K562 (cell line): Measurements from ENCODE around the gene KCNC3. TPM values are rescaled to one million over a fixed set of nuclear protein-coding genes. Genes with fewer than 3 reads are reported as not detected.

ENCODE experiments used
- ATAC-seq: fragments of 200-7000 bp; cut with Tn5 transposase; 3 replicates; pipeline ENCODE4 v1.9.1; 2020; ENCODE audit warnings: moderate library complexity
- BruUV-seq: library from RNA; stranded (reverse); fragments of 400-500 nt; replicated peaks from 2 replicates; lab custom pipeline; 2021; lab: Mats Ljungman, UMichigan
- CTCF ChIA-PET: fragments of 300-600 bp; formaldehyde crosslinking; extraction: SDS; loops from one replicate; lab custom pipeline; 2021; ENCODE audit warnings: low intra/inter-chr PET ratio; lab: Yijun Ruan, JAX
- POLR2A ChIA-PET: fragments of 300-600, 350-650 bp; sonication (Branson Sonifier 250); formaldehyde crosslinking; extraction: SDS; loops from one replicate; lab custom pipeline; 2021; ENCODE audit warnings: antibody characterized with exemption, inconsistent platforms; lab: Yijun Ruan, JAX
- DNase-seq, 4 experiments: peaks; one replicate each; pipeline versions ENCODE4 v3.0.0 to v3.0.0-alpha.2; 2011 to 2018; ENCODE audit warnings: low spot score in 3 of 4, mixed read lengths in 3 of 4; ENCODE audit errors: extremely low read depth in 1 of 4
- FAIRE-seq: peaks from 2 replicates; lab custom pipeline; 2011; peaks lifted over from hg19 to GRCh38; lab: Jason Lieb, UNC
- H2AFZ ChIP-seq: 2 replicates; pipeline ENCODE4 v1.6.0; 2011; ENCODE audit warnings: low read depth, low read length, control low read depth, inconsistent platforms
- H3K27ac ChIP-seq: fragments of 200-600 bp; 3 replicates; pipeline ENCODE4 v1.8.0; 2011; ENCODE audit warnings: low read depth, mild to moderate bottlenecking, control low read depth, inconsistent platforms, low read length, moderate library complexity, mixed read lengths; ENCODE audit errors: extremely low read depth
- H3K27me3 ChIP-seq, 2 experiments: fragments of 300-600 bp in 1 of 2; 2 replicates in 1 of 2; 3 replicates in 1 of 2; pipeline versions ENCODE4 v1.6.0 to v1.8.0; 2011; ENCODE audit warnings: inconsistent platforms in 2 of 2, low read length in 2 of 2, mild to moderate bottlenecking in 1 of 2, mixed read lengths in 1 of 2, moderate library complexity in 1 of 2; ENCODE audit not compliant: control insufficient read depth in 2 of 2, insufficient read depth in 2 of 2
- H3K36me3 ChIP-seq: fragments of 300-600 bp; 3 replicates; pipeline ENCODE4 v1.8.0; 2011; ENCODE audit warnings: mild to moderate bottlenecking, low read length, inconsistent platforms; ENCODE audit not compliant: control insufficient read depth, insufficient read depth
- H3K4me1 ChIP-seq, 2 experiments: fragments of 200-600 bp in 1 of 2; replicated peaks in 1 of 2; 2 replicates in 1 of 2; 3 replicates in 1 of 2; pipeline versions ENCODE4 v1.5.1 to v1.8.0; 2011; ENCODE audit warnings: inconsistent platforms in 2 of 2, low read length in 2 of 2, mild to moderate bottlenecking in 1 of 2, mixed read lengths in 1 of 2, moderate library complexity in 1 of 2; ENCODE audit not compliant: control insufficient read depth in 2 of 2, insufficient read depth in 2 of 2
- H3K4me2 ChIP-seq: 2 replicates; pipeline ENCODE4 v1.6.1; 2011; ENCODE audit warnings: low read length, control low read depth, inconsistent platforms, mixed read lengths; ENCODE audit not compliant: insufficient read depth
- H3K4me3 ChIP-seq: fragments of 200-600 bp; sonication (generic), shearing (Covaris generic); 2 replicates; pipeline ENCODE4 v1.5.1; 2016; ENCODE audit warnings: control low read depth, inconsistent platforms
- H3K79me2 ChIP-seq: fragments of 200-600 bp; 3 replicates; pipeline ENCODE4 v1.8.0; 2011; ENCODE audit warnings: low read length, inconsistent platforms; ENCODE audit not compliant: control insufficient read depth, insufficient read depth
- H3K9ac ChIP-seq, 2 experiments: 2 replicates each; pipeline versions ENCODE4 v1.6.0 to v1.6.1; 2011; ENCODE audit warnings: low read depth in 2 of 2, low read length in 2 of 2, control low read depth in 1 of 2, inconsistent platforms in 1 of 2, mild to moderate bottlenecking in 1 of 2, mixed read lengths in 1 of 2; ENCODE audit not compliant: insufficient read depth in 1 of 2
- H3K9me1 ChIP-seq: one replicate; pipeline ENCODE4 v1.6.0; 2011; ENCODE audit warnings: inconsistent platforms, mild to moderate bottlenecking, low read length, moderate library complexity; ENCODE audit not compliant: control insufficient read depth, insufficient read depth
- H3K9me3 ChIP-seq: replicated peaks from 2 replicates; pipeline ENCODE4 v1.5.1; 2011; ENCODE audit warnings: low read depth, low read length, inconsistent platforms; ENCODE audit not compliant: control insufficient read depth, insufficient read depth
- H4K20me1 ChIP-seq: replicated peaks from 2 replicates; pipeline ENCODE4 v1.6.1; 2011; ENCODE audit warnings: low read length, inconsistent platforms, mixed read lengths; ENCODE audit not compliant: control insufficient read depth, insufficient read depth
- BCOR ChIP-seq: fragments of 450-650 bp; IDR thresholded peaks from 2 replicates; pipeline ENCODE4 v1.6.1; 2016
- BRD9 ChIP-seq: fragments of 450-650 bp; IDR thresholded peaks from 2 replicates; pipeline ENCODE4 v1.6.1; 2018; ENCODE audit warnings: low read depth; ENCODE audit not compliant: partially characterized antibody
- COPS2 ChIP-seq: fragments of 450-650 bp; conservative IDR thresholded peaks from 2 replicates; pipeline ENCODE4 v1.6.1; 2016; ENCODE audit warnings: mild to moderate bottlenecking, moderate library complexity
- MBD2 ChIP-seq: sonication (generic); IDR thresholded peaks from 2 replicates; pipeline ENCODE4 v1.6.1; 2016; ENCODE audit warnings: low read depth, borderline replicate concordance
- MECOM ChIP-seq: fragments of 250-450 bp; sonication (Bioruptor Pico); IDR thresholded peaks from 2 replicates; pipeline ENCODE4 v1.8.0; 2022; ENCODE audit warnings: inconsistent platforms
- RBM25 ChIP-seq: fragments of 200-400 bp; formaldehyde crosslinking; IDR thresholded peaks from 2 replicates; pipeline ENCODE4 v1.6.1; 2018; ENCODE audit warnings: low read length, low read depth, moderate library complexity; ENCODE audit not compliant: severe bottlenecking
- TAF7 ChIP-seq: fragments of 450-650 bp; IDR thresholded peaks from 2 replicates; pipeline ENCODE4 v1.6.1; 2016; ENCODE audit warnings: missing genetic modification characterization, missing compliant biosample characterization
- ZFP36 ChIP-seq: fragments of 150-350 bp; IDR thresholded peaks from 2 replicates; pipeline ENCODE4 v1.6.1; 2018; ENCODE audit warnings: low read length, low read depth; ENCODE audit not compliant: partially characterized antibody
- ZNF121 ChIP-seq: sonication (generic); formaldehyde crosslinking; conservative IDR thresholded peaks from 2 replicates; pipeline ENCODE4 v1.8.0; 2022; ENCODE audit warnings: missing genetic modification reagents
- WGBS: fragments of 100-300 bp; shearing (Covaris generic); methylation state at CpG from one replicate; pipeline ENCODE4 v1.1.6; 2016; ENCODE audit warnings: low coverage, mixed read lengths; ENCODE audit not compliant: insufficient coverage; ENCODE audit errors: missing lambda C conversion rate; 5-methylcytosine and 5-hydroxymethylcytosine counted together
- in situ Hi-C: fragments of 300-500 bp; cut with MboI; formaldehyde crosslinking; loops from 4 replicates; pipeline ENCODE4 v1.15.0; 2018; ENCODE audit warnings: inconsistent platforms, mixed read lengths
- intact Hi-C: fragments of 100-400 bp; cut with micrococcal nuclease; formaldehyde crosslinking; loops from 2 replicates; pipeline ENCODE4 v1.14.2; 2022
- polyA plus RNA-seq, 8 experiments: library from polyadenylated mRNA; depleted of rRNA in 4 of 8; stranded (reverse) in 5 of 8; unstranded in 3 of 8; fragments of >200 nt; fragmentation: Nextera tagmentation in 2 of 8; fragmentation: Illumina TruSeq in 1 of 8; extraction: Ambion mirVana in 2 of 8; extraction: Trizol in 1 of 8; gene quantifications; 2 replicates each; pipeline versions ENCODE4 v1.2.1 to v1.2.3, GENCODE V29; 2011 to 2014; ENCODE audit warnings: inconsistent platforms in 1 of 8, missing spikeins in 1 of 8
- total RNA-seq, 7 experiments: library from RNA; depleted of rRNA in 6 of 7; stranded (reverse); fragments of >200 nt in 6 of 7; fragmentation: Illumina TruSeq in 2 of 7; extraction: Trizol in 2 of 7; gene quantifications; 2 replicates each; pipeline versions ENCODE4 v1.2.1 to v1.2.3, GENCODE V29; 2011 to 2021; ENCODE audit warnings: low replicate concordance in 1 of 7

KCNC3 gene
- total and polyA plus RNA-seq, 9 of the 15 experiments (the other 6 are each of a cell fraction or from before 2014, with no cell fraction given) = 0.03 to 26.2 (median 2.0) TPM

DNA sequence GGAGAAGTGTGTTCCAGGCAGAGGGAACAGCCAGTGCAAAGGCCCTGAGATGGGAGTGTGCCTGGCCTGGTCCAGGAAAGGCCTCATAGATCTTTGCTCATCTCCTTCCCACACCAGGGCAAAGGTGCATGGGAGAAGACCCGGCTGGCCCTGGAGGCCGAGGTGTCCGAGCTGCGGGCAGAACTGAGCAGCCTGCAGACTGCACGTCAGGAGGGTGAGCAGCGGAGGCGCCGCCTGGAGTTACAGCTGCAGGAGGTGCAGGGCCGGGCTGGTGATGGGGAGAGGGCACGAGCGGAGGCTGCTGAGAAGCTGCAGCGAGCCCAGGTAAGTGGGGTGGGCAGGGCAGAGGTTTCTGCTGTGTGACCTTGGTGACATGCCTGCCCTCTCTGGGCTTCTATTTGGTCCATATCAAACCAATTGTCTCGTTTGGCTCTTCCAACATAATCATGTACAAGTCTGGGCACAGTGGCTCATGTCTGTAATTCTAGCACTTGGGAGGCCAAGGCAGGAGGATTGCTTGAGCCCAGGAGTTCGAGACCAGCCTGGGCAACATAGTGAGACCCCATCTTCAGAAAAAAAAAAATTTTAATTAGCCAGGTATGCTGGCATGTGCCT lies 51.1 kb downstream of the KCNC3 start:
- WGBS = 30% methylated on average over 14 of the region's 14 CpGs
- no peaks in the 10 kb centered on the region for H3K36me3 ChIP-seq
- H2AFZ ChIP-seq = no peak overlapping the region
- no peaks in the 10 kb centered on the region for H3K9me3 ChIP-seq
- FAIRE-seq (no peak), DNase-seq (no peak), ATAC-seq (no peak)
- H3K9ac ChIP-seq = no peak overlapping the region
- no peak overlapping the region for H3K4me2 ChIP-seq
- BruUV-seq = no TSS peak
- peaks cover 2% of the 10 kb centered on the region for H3K9me1 ChIP-seq
- H3K79me2 ChIP-seq = no peaks in the 10 kb centered on the region
- CTCF ChIA-PET = no interaction called here
- no peak overlapping the region for H3K4me3 ChIP-seq
- TF ChIP-seq ZNF121 (CRISPR knock-in tag) = peak; percentile 97
- TF ChIP-seq TAF7 (tag) = no peak
- no peak for TF ChIP-seq MBD2
- no peak for TF ChIP-seq MECOM
- TF ChIP-seq COPS2 = no peak
- TF ChIP-seq BCOR = peak; percentile 78; the same call in 1 of the 2 replicates
- TF ChIP-seq RBM25 = peak; percentile 34
- no peak for TF ChIP-seq BRD9
- TF ChIP-seq ZFP36 = peak; percentile 51
- H4K20me1 ChIP-seq = no peaks in the 10 kb centered on the region
- peaks cover 8 to 38% of the 10 kb centered on the region in 2 experiments; a peak in 4 of 5 replicates for H3K27me3 ChIP-seq
- peaks cover 0 to 23% of the 10 kb centered on the region in 2 experiments; a peak in 2 of 5 replicates for H3K4me1 ChIP-seq
- intact Hi-C loops = no loop called here
- in situ Hi-C loops = no loop called here
- POLR2A ChIA-PET = interaction anchor here (0.6 to 0.7 kb wide), 2 partner anchors 13 to 21 kb away, joined by 3 read pairs; no protein-coding TSS in a partner anchor
- no peak overlapping the region for H3K27ac ChIP-seq
